ENCODE data around the gene MINK1. TPM values are rescaled to one million over a fixed set of nuclear protein-coding genes. Genes with fewer than 3 reads are reported as not detected.

Gene MINK1
- total and polyA plus RNA-seq, 2 of the 8 experiments (the other 6 are each of a cell fraction or from before 2014, with no cell fraction given): 26.9 to 77.7 TPM

GRCh38 chr17:4802228-4802627, 30.9 kb upstream of the MINK1 start, which contains the start of gene C17orf114:
Gene C17orf114 (minus strand): TSS chr17:4802328.
- H4K8ac ChIP-seq (ENCODE audit: extremely low read depth, insufficient read depth, low read length): no peak within 1 kb of the TSS
- no peak within 1 kb of the TSS for H2BK12ac ChIP-seq (ENCODE audit: low read depth, low read length)
- peaks cover 4% of the 10 kb centered on the region for H3K79me1 ChIP-seq (ENCODE audit: low read depth, low read length)
- 78% methylated on average over 7 of the region's 9 CpGs; no CpG with 5 or more reads in 1 of the 2 experiments for WGBS, 2 experiments (ENCODE audit: extremely low coverage in 1 of 2, insufficient coverage in 1 of 2, insufficient read length in 1 of 2, insufficient replicate concordance in 2 of 2, low coverage in 1 of 2, low lambda C conversion rate in 2 of 2, missing lambda C conversion rate in 1 of 2)
- no peak within 1 kb of the TSS; the same call in 1 of the 2 replicates for H2AK5ac ChIP-seq (ENCODE audit: low read depth, low read length)
- H2AFZ ChIP-seq (ENCODE audit: low read length): no peak within 1 kb of the TSS
- no peak within 1 kb of the TSS for H2BK15ac ChIP-seq (ENCODE audit: low read length)
- ChIA-PET CTCF (ENCODE audit: partially characterized antibody) (interaction anchor here (1.2 to 1.8 kb wide), 2 partner anchors 65 to 80 kb away, joined by 4 to 7 read pairs; no protein-coding TSS in a partner anchor), POLR2A (ENCODE audit: partially characterized antibody) (interaction anchor here (0.7 kb wide), 1 partner anchor 72 kb away, joined by 4 read pairs; no protein-coding TSS in a partner anchor)
- H3K4me1 ChIP-seq (replicated peaks in 1 of 4; ENCODE audit: control insufficient read depth in 3 of 4, insufficient read depth in 4 of 4, low read length in 3 of 4): no peaks in the 10 kb centered on the region; a peak in 1 of 7 replicates
- H4K5ac ChIP-seq (ENCODE audit: insufficient read length, low read depth, low read length): no peak within 1 kb of the TSS
- peaks cover 0 to 3% of the 10 kb centered on the region in 2 experiments for H4K20me1 ChIP-seq (replicated peaks in 1 of 2; ENCODE audit: control insufficient read depth in 1 of 2, insufficient read depth in 2 of 2, low read length in 2 of 2)
- no peaks in the 10 kb centered on the region for H3K9me3 ChIP-seq (ENCODE audit: insufficient read depth in 2 of 2, low read depth in 1 of 2, low read length in 1 of 2)
- no peak within 1 kb of the TSS for H3K18ac ChIP-seq (ENCODE audit: extremely low read depth, low read length)
- no peak within 1 kb of the TSS for H3K4me2 ChIP-seq (ENCODE audit: insufficient read depth in 1 of 2, low read depth in 2 of 2, low read length in 2 of 2)
- no peak within 1 kb of the TSS for H4K91ac ChIP-seq (replicated peaks; ENCODE audit: insufficient read length, low read length)
- no peak within 1 kb of the TSS for H3K56ac ChIP-seq (replicated peaks; ENCODE audit: insufficient read length, low read depth, low read length)
- FAIRE-seq (no peak), DNase-seq (ENCODE audit: low read depth in 1 of 2, low spot score in 2 of 2) (no peak)
- no peak within 1 kb of the TSS for H3K27ac ChIP-seq (ENCODE audit: low read depth, low read length)
- no peak within 1 kb of the TSS; the same call in 1 of the 2 replicates for H2BK5ac ChIP-seq (ENCODE audit: low read depth, low read length)
- peaks cover 0 to 19% (median 12%) of the 10 kb centered on the region in 4 experiments; a peak in 7 of 8 replicates for H3K36me3 ChIP-seq (ENCODE audit: control insufficient read depth in 2 of 4, insufficient read depth in 4 of 4, low read length in 3 of 4)
- no peaks in the 10 kb centered on the region for H3K27me3 ChIP-seq (replicated peaks in 1 of 4; ENCODE audit: control insufficient read depth in 3 of 4, extremely low read depth in 1 of 4, insufficient read depth in 3 of 4, low read length in 3 of 4)
- H3K79me2 ChIP-seq (ENCODE audit: control insufficient read depth in 1 of 2, insufficient read depth in 2 of 2, low read length in 2 of 2): peaks cover 0 to 8% of the 10 kb centered on the region in 2 experiments; a peak in 2 of 4 replicates
- no peak within 1 kb of the TSS for H3K23ac ChIP-seq (ENCODE audit: insufficient read length)
- no peak within 1 kb of the TSS for H3K9ac ChIP-seq (replicated peaks in 1 of 4; ENCODE audit: extremely low read depth in 1 of 4, low read depth in 3 of 4, low read length in 3 of 4)
- no peak within 1 kb of the TSS for H3K4ac ChIP-seq (replicated peaks; ENCODE audit: insufficient read length, low read depth, low read length)
- H3K23me2 ChIP-seq (ENCODE audit: low read depth, low read length): peaks cover 2% of the 10 kb centered on the region; the same call in 1 of the 2 replicates
- no peak within 1 kb of the TSS for H3K14ac ChIP-seq (ENCODE audit: insufficient read length)
- H2BK120ac ChIP-seq (replicated peaks; ENCODE audit: low read depth, low read length): no peak within 1 kb of the TSS
- H2BK20ac ChIP-seq (ENCODE audit: low read length): no peak within 1 kb of the TSS
- no peak within 1 kb of the TSS for H3K4me3 ChIP-seq (ENCODE audit: extremely low read depth in 1 of 4, insufficient read depth in 2 of 4, low read depth in 3 of 4, low read length in 4 of 4)
- TF ChIP-seq RXRA (IDR thresholded peaks at IDR 0.05; ENCODE audit: insufficient read depth, low read depth, low read length) (no peak), SIRT6 (IDR thresholded peaks at IDR 0.05; ENCODE audit: low read length) (no peak), SP4 (IDR thresholded peaks at IDR 0.05; ENCODE audit: low read length) (no peak), POLR2AphosphoS5 (IDR thresholded peaks at IDR 0.05; ENCODE audit: low read depth, low read length) (no peak), CTCF (IDR thresholded peaks at IDR 0.05; ENCODE audit: control extremely low read depth in 1 of 3, insufficient read depth in 1 of 3, low read depth in 1 of 3, low read length in 3 of 3) (no peak), SIX5 (IDR thresholded peaks at IDR 0.05; ENCODE audit: low read depth, low read length) (no peak), HDAC2 (IDR thresholded peaks at IDR 0.05; ENCODE audit: borderline replicate concordance in 1 of 2, low read depth in 2 of 2, low read length in 2 of 2) (no peak), CREB1 (IDR thresholded peaks at IDR 0.05) (no peak), KDM5A (IDR thresholded peaks at IDR 0.05; ENCODE audit: low read length) (no peak), SIN3A (conservative IDR thresholded peaks at IDR 0.05 in 1 of 2, IDR thresholded peaks at IDR 0.05 in 1 of 2; ENCODE audit: low read depth in 1 of 2, low read length in 2 of 2) (no peak), ZNF274 (IDR thresholded peaks at IDR 0.05; ENCODE audit: borderline replicate concordance, extremely low read depth, low read length) (no peak)
